HL-60 (cell line): ENCODE results near the gene FBXO3.

Experiments used
- CTCF ChIP-seq: IDR thresholded peaks from one replicate; pipeline ENCODE4 v1.5.1; 2011; ENCODE audit warnings: low read length, control low read depth, inconsistent platforms; ENCODE audit not compliant: insufficient read depth
- POLR2AphosphoS5 ChIP-seq: IDR thresholded peaks from 2 replicates; pipeline ENCODE4 v1.6.1; 2012; ENCODE audit warnings: low read depth
- REST ChIP-seq: IDR thresholded peaks from 2 replicates; pipeline ENCODE4 v1.6.1; 2012; ENCODE audit warnings: low read depth; ENCODE audit not compliant: insufficient replicate concordance

GRCh38 chr11:33703788-33704187 is 70.5 kb downstream of the FBXO3 start:
- TF ChIP-seq CTCF (no peak), REST (no peak), POLR2AphosphoS5 (no peak)
